ENCODE results near the gene CASZ1.

DNA sequence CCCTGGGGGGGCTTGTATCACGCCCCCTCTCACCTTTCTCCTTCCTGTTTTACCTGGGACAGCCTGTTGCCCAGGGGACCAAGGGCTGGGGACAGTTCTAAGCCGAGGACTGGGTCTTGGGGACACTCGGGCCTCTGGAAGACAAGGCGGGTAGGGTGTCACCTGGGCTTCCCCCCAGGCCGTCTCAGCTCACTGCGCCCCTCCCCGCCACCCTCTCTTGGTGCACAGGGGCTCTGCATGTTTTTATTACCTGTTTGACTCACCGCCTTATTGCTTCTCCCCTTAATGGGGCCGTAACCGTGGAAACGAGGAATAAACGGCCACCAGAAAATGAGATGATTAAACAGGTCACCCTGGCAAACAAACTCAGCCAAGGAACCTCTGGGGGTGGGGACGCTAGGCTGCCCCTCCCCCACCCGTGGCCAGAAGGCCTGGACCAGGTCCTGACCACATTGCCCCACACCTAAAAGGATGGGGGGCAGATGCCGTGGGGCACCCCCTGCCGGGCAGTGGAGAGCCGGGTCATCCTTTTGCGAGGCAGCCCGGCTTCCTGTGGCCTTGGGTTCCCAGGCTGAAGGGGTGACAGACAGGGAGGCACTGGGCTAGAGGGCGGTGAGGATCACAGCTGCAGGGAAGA, 109.9 kb downstream of the CASZ1 start:
- TF ChIP-seq SPI1 (IDR thresholded peaks at IDR 0.05; ENCODE audit: low read depth, low read length) (no peak), POLR2A (IDR thresholded peaks at IDR 0.05; ENCODE audit: low read depth, low read length) (no peak), POLR2AphosphoS5 (IDR thresholded peaks at IDR 0.05; ENCODE audit: low read depth, low read length) (no peak)
